GM19240 (cell line): Measurements from ENCODE around the gene LINC01488.

ENCODE experiments used
- DNase-seq: peaks from one replicate; pipeline ENCODE4 v3.0.0; 2011; ENCODE audit warnings: low spot score; ENCODE audit not compliant: insufficient read length

LINC01488 gene

GRCh38 chr11:69479591-69480271 lies 1.7 kb upstream of the LINC01488 start:
- DNase-seq, result no peak

- DNase-seq, result no peak
Measured at GRCh38 chr11:69480547-69481392, 693 bp upstream of the LINC01488 start.

- DNase-seq, result no peak
Measured at GRCh38 chr11:69482322-69482721, 859 bp downstream of the LINC01488 start.

GRCh38 chr11:69483170-69483569 lies 1.7 kb downstream of the LINC01488 start:
- no peak for DNase-seq

- DNase-seq, result no peak
Measured at GRCh38 chr11:69483691-69484426, 2.4 kb downstream of the LINC01488 start.

- no peak for DNase-seq
Measured at GRCh38 chr11:69484427-69485259, 3.2 kb downstream of the LINC01488 start.

GRCh38 chr11:69485337-69486041 lies 4.0 kb downstream of the LINC01488 start:
- DNase-seq, result no peak

- DNase-seq, result no peak
Measured at GRCh38 chr11:69486056-69486772, 4.8 kb downstream of the LINC01488 start.

GRCh38 chr11:69486773-69487291 lies 5.4 kb downstream of the LINC01488 start:
- no peak for DNase-seq

GRCh38 chr11:69487391-69487790 lies 5.9 kb downstream of the LINC01488 start:
- DNase-seq, result no peak

- DNase-seq, result no peak
Measured at GRCh38 chr11:69487849-69488542, 6.5 kb downstream of the LINC01488 start.

GRCh38 chr11:69488543-69488940 lies 7.1 kb downstream of the LINC01488 start:
- no peak for DNase-seq

- no peak for DNase-seq
Measured at GRCh38 chr11:69489031-69489745, 7.7 kb downstream of the LINC01488 start.

- DNase-seq, result no peak
Measured at GRCh38 chr11:69489746-69490365, 8.4 kb downstream of the LINC01488 start.

- no peak for DNase-seq
Measured at GRCh38 chr11:69490516-69490915, 9.1 kb downstream of the LINC01488 start.

GRCh38 chr11:69491071-69492031 lies 9.9 kb downstream of the LINC01488 start:
- DNase-seq, result no peak
